ENCODE measurements around the gene MRPS18A.
"Not testable (repeated sequence)": the region's sequence is repeated elsewhere in the genome, so short reads cannot be mapped to it uniquely, and the experiment has no call there.

The MRPS18A gene

DNA sequence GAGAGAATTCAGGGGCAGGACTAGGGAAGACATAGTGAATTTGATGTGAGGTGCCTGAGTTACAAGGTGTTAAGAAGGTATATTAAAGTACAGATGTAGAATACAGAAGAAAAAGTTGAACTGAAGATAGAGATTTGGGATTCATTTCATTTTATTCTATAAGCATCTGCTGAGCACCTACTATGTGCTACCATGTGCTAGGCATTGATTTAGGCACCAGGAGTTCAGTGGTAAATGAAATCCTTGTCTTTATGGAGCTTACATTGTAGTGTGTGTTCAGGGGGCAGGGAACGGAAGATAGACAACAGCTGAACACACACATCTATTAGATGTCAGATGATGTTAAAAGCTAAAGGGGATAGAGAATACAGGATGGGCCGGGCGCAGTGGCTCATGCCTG lies 40.0 kb downstream of the MRPS18A start:
- no peak for TF ChIP-seq JUND (IDR thresholded peaks at IDR 0.05; ENCODE audit: low read depth)
- no peak for DNase-seq (ENCODE audit: low read depth in 1 of 2, low spot score in 1 of 2)
- in situ Hi-C loops (cut with HindIII; ENCODE audit: low pct_unique_long_range_greater_than_20kb, low sequenced_read_pairs) = no loop called here

DNA sequence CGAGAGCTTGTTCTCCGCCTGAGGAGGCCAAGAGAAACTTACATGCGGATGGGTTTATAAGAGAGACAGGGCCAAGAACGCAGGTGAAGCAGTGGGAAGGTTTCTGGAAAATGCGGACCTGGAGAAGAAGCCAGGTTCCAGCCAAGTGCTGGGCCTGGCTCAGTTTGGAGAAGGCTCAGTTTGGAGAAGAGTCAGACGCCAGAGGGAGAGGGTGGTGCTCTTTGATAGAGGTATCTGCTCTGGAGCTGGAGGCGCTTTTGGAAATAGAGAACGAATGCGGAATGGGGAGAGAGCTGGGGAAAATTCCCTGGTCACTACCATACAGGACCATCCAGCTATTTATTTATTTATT lies 42.0 kb downstream of the MRPS18A start:
- in situ Hi-C loops (cut with HindIII; ENCODE audit: low pct_unique_long_range_greater_than_20kb, low sequenced_read_pairs) = no loop called here
- DNase-seq (ENCODE audit: low read depth in 1 of 2, low spot score in 1 of 2) = no peak
- no peak for TF ChIP-seq JUND (IDR thresholded peaks at IDR 0.05; ENCODE audit: low read depth)

DNA sequence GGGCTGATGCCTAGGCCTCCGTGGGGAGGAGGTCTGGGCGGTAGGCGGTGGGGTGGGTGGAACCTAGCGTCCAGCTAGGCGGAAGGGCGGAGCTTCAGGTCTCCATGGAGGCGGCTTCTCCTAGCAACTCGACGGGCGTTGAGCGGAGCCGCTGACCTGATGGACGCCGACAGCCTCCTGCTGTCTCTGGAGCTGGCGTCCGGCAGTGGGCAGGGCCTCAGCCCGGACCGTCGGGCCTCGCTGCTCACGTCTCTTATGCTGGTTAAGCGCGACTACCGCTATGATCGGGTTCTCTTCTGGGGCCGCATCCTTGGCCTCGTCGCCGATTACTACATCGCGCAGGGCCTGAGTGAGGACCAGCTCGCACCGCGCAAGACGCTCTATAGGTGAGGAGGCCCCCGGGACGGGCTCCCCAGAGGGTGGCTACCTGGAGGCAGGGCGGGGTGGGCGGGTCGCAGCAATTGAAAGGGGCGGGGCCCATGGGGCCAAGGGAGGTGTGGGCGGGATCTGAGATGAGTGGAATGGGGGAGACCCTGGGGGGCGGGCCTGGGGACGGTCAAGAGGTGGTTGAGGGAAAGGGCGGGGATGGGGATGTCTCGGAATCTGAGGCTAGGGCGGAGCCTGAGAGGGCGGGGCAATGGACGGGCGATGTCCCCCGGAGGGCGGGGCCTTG lies 42.5 kb downstream of the MRPS18A start, which contains the start of gene RSPH9:
TSS of gene RSPH9 (plus strand) at position 97 of the 673 bp plus-strand sequence. CDS start at position 160, 63 bp downstream.
- DNase-seq (ENCODE audit: low read depth in 1 of 2, low spot score in 1 of 2) = no peak
- no peak for TF ChIP-seq JUND (IDR thresholded peaks at IDR 0.05; ENCODE audit: low read depth)
- in situ Hi-C loops (cut with HindIII; ENCODE audit: low pct_unique_long_range_greater_than_20kb, low sequenced_read_pairs) = no loop called here

GRCh38 chr6:43639984-43640800 lies 47.4 kb downstream of the MRPS18A start:
- in situ Hi-C loops (cut with HindIII; ENCODE audit: low pct_unique_long_range_greater_than_20kb, low sequenced_read_pairs) = no loop called here
- no peak for TF ChIP-seq JUND (IDR thresholded peaks at IDR 0.05; ENCODE audit: low read depth)
- no peak for DNase-seq (ENCODE audit: low read depth in 1 of 2, low spot score in 1 of 2)

GRCh38 chr6:43636308-43636659 lies 51.3 kb downstream of the MRPS18A start:
- TF ChIP-seq JUND (IDR thresholded peaks at IDR 0.05; ENCODE audit: low read depth) = no peak
- DNase-seq (ENCODE audit: low read depth in 1 of 2, low spot score in 1 of 2) = no peak
- in situ Hi-C loops (cut with HindIII; ENCODE audit: low pct_unique_long_range_greater_than_20kb, low sequenced_read_pairs) = no loop called here

DNA sequence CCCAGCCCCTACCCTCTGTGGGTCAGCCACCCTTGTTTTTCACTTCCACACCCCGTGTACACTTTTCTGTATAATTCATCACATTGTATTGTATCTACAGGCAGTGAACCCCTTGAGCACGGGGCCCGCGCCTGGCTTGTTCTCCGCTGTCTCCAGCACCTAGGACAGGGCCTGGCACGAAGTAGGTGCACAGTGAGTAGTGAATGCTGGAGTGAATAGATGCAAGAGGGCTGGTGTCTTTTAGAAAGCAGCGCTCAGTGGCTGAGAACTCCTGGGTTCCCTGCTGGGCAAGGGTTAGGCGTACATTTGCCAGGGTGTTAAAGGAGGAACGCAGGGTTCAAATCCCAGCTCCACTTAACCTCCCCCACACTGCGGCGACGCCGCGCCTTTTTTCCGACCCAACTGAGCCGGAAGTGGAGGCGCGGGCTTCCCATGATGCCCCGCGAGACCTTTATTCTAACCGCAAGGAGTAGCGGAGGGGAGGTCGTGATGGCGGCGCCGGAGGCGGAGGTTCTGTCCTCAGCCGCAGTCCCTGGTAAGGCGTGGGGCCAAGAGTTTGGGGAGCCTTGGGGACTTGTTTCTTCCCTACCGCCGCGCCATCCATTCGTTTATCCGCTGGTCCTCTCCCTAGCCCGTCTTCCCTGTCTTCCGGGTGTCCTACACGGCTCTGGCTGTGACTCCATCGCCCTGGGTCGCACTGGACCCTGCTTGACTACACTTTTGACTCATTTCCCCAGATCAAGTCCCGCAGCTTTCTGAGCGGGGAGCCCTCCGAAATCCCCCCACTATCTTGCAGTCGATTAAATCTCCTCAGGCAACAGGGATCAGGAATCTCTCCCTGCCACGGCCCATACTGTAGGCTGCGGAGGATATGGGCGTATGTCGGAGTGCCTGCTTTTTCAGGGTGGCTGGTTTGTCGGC lies 51.9 kb downstream of the MRPS18A start, which contains the start of gene MAD2L1BP:
TSS of gene MAD2L1BP (plus strand) at position 454 of the 921 bp plus-strand sequence. CDS start at position 490, 36 bp downstream.
- TF ChIP-seq JUND (IDR thresholded peaks at IDR 0.05; ENCODE audit: low read depth) = no peak
- in situ Hi-C loops (cut with HindIII; ENCODE audit: low pct_unique_long_range_greater_than_20kb, low sequenced_read_pairs) = no loop called here
- peak; percentile 41 to 76 for DNase-seq (ENCODE audit: low read depth in 1 of 2, low spot score in 1 of 2)

DNA sequence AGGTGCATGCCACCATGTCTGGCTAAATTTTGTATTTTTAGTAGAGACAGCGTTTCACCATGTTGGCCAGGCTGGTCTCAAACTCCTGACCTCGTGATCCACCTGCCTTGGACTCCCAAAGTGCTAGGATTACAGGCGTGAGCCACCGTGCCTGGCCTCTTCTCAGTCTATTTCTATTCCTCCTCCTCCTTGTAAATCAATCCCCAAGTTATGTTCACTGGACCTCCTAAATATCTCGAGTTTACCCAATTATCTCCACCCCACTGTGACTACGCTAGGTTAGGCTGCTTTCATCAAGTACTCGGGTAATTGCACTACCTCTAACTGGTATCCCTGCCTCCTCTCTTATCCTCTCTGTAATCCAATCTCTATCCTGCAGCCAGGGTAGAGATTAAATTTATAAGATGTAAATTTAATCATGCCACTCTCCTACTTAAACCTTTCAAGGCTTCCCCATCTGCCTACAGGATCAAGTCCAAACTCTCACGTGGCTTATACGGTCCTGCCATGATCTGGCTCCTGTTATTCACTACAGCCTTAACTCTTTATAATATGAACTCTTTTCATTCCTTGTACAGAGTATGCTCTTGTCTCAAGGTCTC lies 52.8 kb downstream of the MRPS18A start:
- in situ Hi-C loops (cut with HindIII; ENCODE audit: low pct_unique_long_range_greater_than_20kb, low sequenced_read_pairs) = no loop called here
- no peak for TF ChIP-seq JUND (IDR thresholded peaks at IDR 0.05; ENCODE audit: low read depth)
- no peak for DNase-seq (ENCODE audit: low read depth in 1 of 2, low spot score in 1 of 2)

DNA sequence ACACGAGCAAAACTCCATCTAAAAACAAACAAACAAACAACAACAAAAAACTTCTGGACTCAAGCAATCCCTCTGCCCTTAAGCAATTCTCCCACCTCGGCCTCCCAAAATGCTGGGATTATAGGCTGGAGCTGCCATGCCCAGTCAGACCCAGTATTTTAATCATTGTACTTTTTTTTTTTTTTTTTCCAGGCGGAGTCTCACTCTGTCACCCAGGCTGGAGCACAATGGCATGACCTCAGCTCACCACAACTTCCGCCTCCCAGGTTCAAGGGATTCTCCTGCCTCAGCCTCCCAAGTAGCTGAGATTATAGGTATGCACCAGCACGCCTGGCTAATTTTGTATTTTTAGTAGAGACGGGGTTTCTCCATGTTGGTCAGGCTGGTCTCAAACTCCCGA lies 54.6 kb downstream of the MRPS18A start:
- DNase-seq (ENCODE audit: low read depth in 1 of 2, low spot score in 1 of 2); in situ Hi-C loops (cut with HindIII; ENCODE audit: low pct_unique_long_range_greater_than_20kb, low sequenced_read_pairs): not testable (repeated sequence)

GRCh38 chr6:43630980-43631619 lies 56.5 kb downstream of the MRPS18A start:
- in situ Hi-C loops (cut with HindIII; ENCODE audit: low pct_unique_long_range_greater_than_20kb, low sequenced_read_pairs) = no loop called here
- TF ChIP-seq JUND (IDR thresholded peaks at IDR 0.05; ENCODE audit: low read depth) = no peak
- no peak for DNase-seq (ENCODE audit: low read depth in 1 of 2, low spot score in 1 of 2)

DNA sequence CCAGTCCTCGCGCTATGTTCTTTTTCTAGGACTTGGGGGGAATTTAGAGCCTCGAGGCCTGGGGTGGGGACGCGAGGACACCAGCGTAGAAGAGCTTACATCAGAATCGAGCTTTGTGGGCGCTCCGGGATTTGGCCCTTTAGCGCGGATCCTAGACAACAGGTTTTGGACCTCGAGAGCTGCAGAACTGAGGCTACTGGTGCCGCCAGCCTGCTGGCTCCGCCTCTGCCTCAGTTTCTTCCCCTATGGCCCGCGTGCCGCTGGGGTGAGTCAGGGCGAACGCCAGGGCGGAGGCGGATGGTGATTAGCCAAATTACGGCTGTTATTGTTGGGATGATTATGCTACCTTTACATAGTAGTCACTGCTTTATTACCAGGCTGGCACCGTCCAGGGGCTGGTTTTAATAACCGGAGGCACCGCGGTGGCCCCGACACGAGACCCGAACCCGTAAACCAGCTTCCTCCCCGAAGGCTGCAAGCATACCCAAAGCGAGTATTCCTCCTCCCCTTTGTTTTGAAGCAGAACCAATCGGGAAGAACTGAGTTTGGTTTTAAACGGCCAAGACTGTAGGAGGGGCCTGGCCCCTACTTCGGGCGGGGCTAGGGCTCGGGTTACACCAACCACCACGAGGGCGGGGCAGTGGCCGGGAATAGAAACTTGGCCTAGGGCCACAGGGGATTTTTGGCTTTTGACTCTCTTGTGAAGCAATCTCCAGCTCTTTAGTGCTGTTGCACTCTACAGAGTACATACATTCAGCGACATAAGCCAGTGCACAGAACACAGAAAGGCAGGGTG lies 57.9 kb downstream of the MRPS18A start:
- DNase-seq (ENCODE audit: low read depth in 1 of 2, low spot score in 1 of 2) = peak; percentile 94 to 99
- no peak for TF ChIP-seq JUND (IDR thresholded peaks at IDR 0.05; ENCODE audit: low read depth)
- in situ Hi-C loops (cut with HindIII; ENCODE audit: low pct_unique_long_range_greater_than_20kb, low sequenced_read_pairs) = no loop called here

- in situ Hi-C loops (cut with HindIII; ENCODE audit: low pct_unique_long_range_greater_than_20kb, low sequenced_read_pairs) = no loop called here
- peak; percentile 85 to 100 for DNase-seq (ENCODE audit: low read depth in 1 of 2, low spot score in 1 of 2)
- no peak for TF ChIP-seq JUND (IDR thresholded peaks at IDR 0.05; ENCODE audit: low read depth)
Measured at GRCh38 chr6:43629104-43629504, 58.5 kb downstream of the MRPS18A start, which contains the start of gene GTPBP2. Gene GTPBP2 (minus strand): TSS chr6:43629264. CDS start chr6:43629162, 102 bp downstream.

Measured in T47D (cell line).